Fibroblast of skin of right biceps (primary cell): ENCODE measurements around the gene ELF1.
A peak's percentile ranks its signal among the peaks of the same experiment; 100 is the strongest.
"Not testable (repeated sequence)": the region's sequence is repeated elsewhere in the genome, so short reads cannot be mapped to it uniquely, and the experiment has no call there.

Source experiments
- DNase-seq: peaks from one replicate; pipeline ENCODE4 v3.0.0-alpha.2; 2013

Gene ELF1

GRCh38 chr13:41040584-41041334 lies 21.6 kb upstream of the ELF1 start:
- no peak for DNase-seq

- no peak for DNase-seq
These were observed 20.6 kb upstream of the ELF1 start for GRCh38 chr13:41039746-41040145.

- not testable (repeated sequence) for DNase-seq
These were observed 17.4 kb upstream of the ELF1 start for GRCh38 chr13:41036557-41036956.

- no peak for DNase-seq
These were observed 15.8 kb upstream of the ELF1 start for GRCh38 chr13:41034881-41035280.

GRCh38 chr13:41034382-41034781 lies 15.3 kb upstream of the ELF1 start:
- DNase-seq: no peak

- DNase-seq: no peak
These were observed 13.7 kb upstream of the ELF1 start for GRCh38 chr13:41032691-41033376.

- no peak for DNase-seq
These were observed 10.5 kb upstream of the ELF1 start for GRCh38 chr13:41029629-41030028.

GRCh38 chr13:41028051-41028450 lies 8.9 kb upstream of the ELF1 start:
- peak; percentile 37 for DNase-seq

GRCh38 chr13:41026788-41027187 lies 7.7 kb upstream of the ELF1 start:
- no peak for DNase-seq

- DNase-seq: no peak
These were observed 6.4 kb upstream of the ELF1 start for GRCh38 chr13:41025518-41025917.

GRCh38 chr13:41019578-41020347 lies 647 bp upstream of the ELF1 start:
- no peak for DNase-seq

- DNase-seq: no peak
These were observed 541 bp downstream of the ELF1 start for GRCh38 chr13:41018602-41018948.

- no peak for DNase-seq
These were observed 1.1 kb downstream of the ELF1 start for GRCh38 chr13:41017817-41018601.

GRCh38 chr13:41017159-41017558 lies 2.0 kb downstream of the ELF1 start:
- no peak for DNase-seq

- DNase-seq: no peak
These were observed 3.2 kb downstream of the ELF1 start for GRCh38 chr13:41015920-41016319.

GRCh38 chr13:41013835-41014234 lies 5.3 kb downstream of the ELF1 start:
- no peak for DNase-seq

GRCh38 chr13:41012536-41012935 lies 6.6 kb downstream of the ELF1 start:
- DNase-seq: no peak

- DNase-seq: no peak
These were observed 7.6 kb downstream of the ELF1 start for GRCh38 chr13:41011382-41011956.

GRCh38 chr13:41008349-41008980 lies 10.7 kb downstream of the ELF1 start:
- peak; percentile 68 for DNase-seq

GRCh38 chr13:41007744-41008128 lies 11.4 kb downstream of the ELF1 start:
- no peak for DNase-seq

GRCh38 chr13:41006978-41007743 lies 12.0 kb downstream of the ELF1 start:
- no peak for DNase-seq
